HCT116 (cell line): ENCODE results near the gene LRRC31. TPM values are rescaled to one million over a fixed set of nuclear protein-coding genes. Genes with fewer than 3 reads are reported as not detected.

Experiments
- ATAC-seq: fragments of 200-7000 bp; cut with Tn5 transposase; 2 replicates; pipeline ENCODE4 v1.9.1; 2020; ENCODE audit warnings: mild to moderate bottlenecking, moderate library complexity
- BruUV-seq: library from RNA; stranded (reverse); fragments of 400-500 nt; replicated peaks from 2 replicates; lab custom pipeline; 2021; lab: Mats Ljungman, UMichigan
- CTCF ChIA-PET: fragments of 300-600 bp; sonication (Branson Sonifier 250); formaldehyde crosslinking; loops from one replicate; lab custom pipeline; 2021; ENCODE audit warnings: antibody characterized with exemption; lab: Charles Lee
- POLR2A ChIA-PET: fragments of 300-600, 350-600 bp; sonication (Branson Sonifier 250); formaldehyde crosslinking; loops from one replicate; lab custom pipeline; 2021; ENCODE audit warnings: antibody characterized with exemption; lab: Charles Lee
- RAD21 ChIA-PET, 2 experiments: fragments of 300-600 bp; sonication (Branson Sonifier 250); formaldehyde crosslinking; loops; one replicate each; lab custom pipeline; 2023; ENCODE audit warnings: low total read pairs in 2 of 2; ENCODE audit not compliant: uncharacterized antibody in 2 of 2, unreplicated experiment in 2 of 2, low non-redundant PET in 1 of 2; lab: Charles Lee
- DNase-seq: peaks from one replicate; pipeline ENCODE4 v3.0.0-alpha.2; 2010; ENCODE audit warnings: low read depth, low spot score
- H2AFZ ChIP-seq: fragments of 200-600 bp; shearing (Covaris generic), sonication (generic); 2 replicates; pipeline ENCODE4 v1.6.1; 2017; ENCODE audit warnings: low read depth, mixed run types, mixed read lengths, antibody characterized with exemption, low read length; ENCODE audit not compliant: poor library complexity, severe bottlenecking
- H3K27ac ChIP-seq: 2 replicates; pipeline ENCODE4 v1.5.1; 2012; ENCODE audit warnings: low read depth, low read length
- H3K27me3 ChIP-seq: fragments of 200-600 bp; sonication (generic); 2 replicates; pipeline ENCODE4 v1.6.1; 2016; ENCODE audit warnings: mixed run types, low read length, mixed read lengths; ENCODE audit not compliant: insufficient read depth
- H3K36me3 ChIP-seq, 2 experiments: fragments of 200-500 bp in 1 of 2; fragments of 200-600 bp in 1 of 2; sonication (Bioruptor generic) in 1 of 2; sonication (generic) in 1 of 2; 2 replicates each; pipeline versions ENCODE4 v1.5.1 to v1.6.1; 2014 to 2016; ENCODE audit warnings: low read length in 2 of 2, inconsistent platforms in 1 of 2, mixed read lengths in 1 of 2, mixed run types in 1 of 2; ENCODE audit not compliant: insufficient read depth in 2 of 2, control insufficient read depth in 1 of 2
- H3K4me1 ChIP-seq, 2 experiments: fragments of 200-600 bp in 1 of 2; sonication (generic) in 1 of 2; 2 replicates each; pipeline versions ENCODE4 v1.5.1 to v1.6.1; 2012 to 2017; ENCODE audit warnings: low read length in 2 of 2, inconsistent platforms in 1 of 2, mild to moderate bottlenecking in 1 of 2, mixed read lengths in 1 of 2, mixed run types in 1 of 2, moderate library complexity in 1 of 2; ENCODE audit not compliant: insufficient read depth in 2 of 2, control insufficient read depth in 1 of 2
- H3K4me2 ChIP-seq: fragments of 200-600 bp; sonication (generic); 2 replicates; pipeline ENCODE4 v1.6.1; 2017; ENCODE audit warnings: mixed run types, low read length, mixed read lengths
- H3K4me3 ChIP-seq, 2 experiments: fragments of 200-600 bp in 1 of 2; sonication (generic) in 1 of 2; replicated peaks in 1 of 2; 2 replicates each; pipeline ENCODE4 v1.5.1; 2011 to 2016; ENCODE audit warnings: low read length in 2 of 2, control low read depth in 1 of 2, low read depth in 1 of 2, mild to moderate bottlenecking in 1 of 2, mixed read lengths in 1 of 2, mixed run types in 1 of 2
- H3K79me2 ChIP-seq: fragments of 200-600 bp; sonication (generic); 2 replicates; pipeline ENCODE4 v1.6.1; 2017; ENCODE audit warnings: mild to moderate bottlenecking, mixed run types, low read length, moderate library complexity, mixed read lengths; ENCODE audit not compliant: insufficient read depth
- H3K9ac ChIP-seq: fragments of 200-600 bp; sonication (generic); 2 replicates; pipeline ENCODE4 v1.6.1; 2016; ENCODE audit warnings: low read length, mixed read lengths
- H3K9me2 ChIP-seq: fragments of 200-600 bp; sonication (generic), shearing (Covaris generic); 2 replicates; pipeline ENCODE4 v1.6.1; 2017; ENCODE audit warnings: mixed run types, mild to moderate bottlenecking, moderate library complexity; ENCODE audit not compliant: insufficient read depth
- H3K9me3 ChIP-seq, 2 experiments: fragments of 200-500 bp in 1 of 2; fragments of 200-600 bp in 1 of 2; sonication (Bioruptor generic) in 1 of 2; sonication (generic) in 1 of 2; 2 replicates each; pipeline ENCODE4 v1.6.1; 2014 to 2017; ENCODE audit warnings: low read length in 2 of 2, mixed read lengths in 2 of 2, inconsistent platforms in 1 of 2, low read depth in 1 of 2, mild to moderate bottlenecking in 1 of 2, mixed run types in 1 of 2, moderate library complexity in 1 of 2; ENCODE audit not compliant: control insufficient read depth in 1 of 2, insufficient read depth in 1 of 2
- H4K20me1 ChIP-seq: fragments of 200-600 bp; sonication (generic), shearing (Covaris generic); 2 replicates; pipeline ENCODE4 v1.6.1; 2017; ENCODE audit warnings: mixed run types, mild to moderate bottlenecking, moderate library complexity; ENCODE audit not compliant: insufficient read depth
- ATF3 ChIP-seq: IDR thresholded peaks from 2 replicates; pipeline ENCODE4 v1.6.1; 2012
- CBX3 ChIP-seq: IDR thresholded peaks from 2 replicates; pipeline ENCODE4 v1.6.1; 2012; ENCODE audit warnings: low read depth
- MAX ChIP-seq: IDR thresholded peaks from 2 replicates; pipeline ENCODE4 v1.6.1; 2012
- POLR2AphosphoS5 ChIP-seq: IDR thresholded peaks from 2 replicates; pipeline ENCODE4 v1.6.1; 2011; ENCODE audit warnings: mild to moderate bottlenecking, low read depth, low read length, moderate library complexity
- REST ChIP-seq: IDR thresholded peaks from 2 replicates; pipeline ENCODE4 v1.6.1; 2012; ENCODE audit warnings: low read depth
- SP1 ChIP-seq: IDR thresholded peaks from 2 replicates; pipeline ENCODE4 v1.6.1; 2012; ENCODE audit warnings: low read depth
- SRF ChIP-seq: IDR thresholded peaks from 2 replicates; pipeline ENCODE4 v1.6.1; 2012; ENCODE audit warnings: low read depth
- YY1 ChIP-seq: IDR thresholded peaks from 2 replicates; pipeline ENCODE4 v1.6.1; 2011; ENCODE audit warnings: low read length, low read depth, moderate library complexity, mild to moderate bottlenecking; ENCODE audit not compliant: insufficient replicate concordance; ENCODE audit errors: extremely low read depth
- ZBTB33 ChIP-seq: IDR thresholded peaks from 2 replicates; pipeline ENCODE4 v1.6.1; 2011; ENCODE audit warnings: mild to moderate bottlenecking, low read length, moderate library complexity; ENCODE audit not compliant: insufficient replicate concordance; ENCODE audit errors: extremely low read depth
- ZNF274 ChIP-seq: fragments of 200-500 bp; sonication (Bioruptor generic); IDR thresholded peaks from 2 replicates; pipeline ENCODE4 v1.6.1; 2014; ENCODE audit warnings: mild to moderate bottlenecking, low read depth, low read length, inconsistent platforms
- intact Hi-C: fragments of 100-400 bp; cut with micrococcal nuclease; formaldehyde crosslinking; loops from 2 replicates; pipeline ENCODE4 v1.10.0; 2022
- total RNA-seq: library from RNA; stranded (reverse); gene quantifications from one replicate; pipeline ENCODE4 v1.2.1, GENCODE V29; 2021; ENCODE audit not compliant: unreplicated experiment

Gene LRRC31
- total RNA-seq, 1 experiment from 2014 or later = not detected

- Histone ChIP-seq H3K79me2 (no peaks in the 10 kb centered on the region), H4K20me1 (no peaks in the 10 kb centered on the region), H3K27me3 (peaks cover 3% of the 10 kb centered on the region; the same call in 1 of the 2 replicates), H3K4me2 (no peak overlapping the region), H3K9ac (no peak overlapping the region), H3K9me2 (no peaks in the 10 kb centered on the region), H3K9me3 (no peaks in the 10 kb centered on the region), H3K36me3 (no peaks in the 10 kb centered on the region), H3K4me3 (no peak overlapping the region), H3K27ac (no peak overlapping the region), H3K4me1 (no peaks in the 10 kb centered on the region), H2AFZ (no peak overlapping the region)
- ChIA-PET POLR2A (no interaction called here), RAD21 (no interaction called here), CTCF (no interaction called here)
- intact Hi-C loops = no loop called here
- DNase-seq = no peak
- no TSS peak for BruUV-seq
- no peak for ATAC-seq
- no peak for TF ChIP-seq CBX3
- TF ChIP-seq SP1 = no peak
- no peak for TF ChIP-seq ZBTB33
- TF ChIP-seq SRF = no peak
- TF ChIP-seq MAX = no peak
- no peak for TF ChIP-seq YY1
- TF ChIP-seq REST = no peak
- no peak for TF ChIP-seq POLR2AphosphoS5
- TF ChIP-seq ZNF274 = no peak
- no peak for TF ChIP-seq ATF3
Observed at GRCh38 chr3:169855514-169855913, 14.2 kb downstream of the LRRC31 start.
